Breast epithelium (tissue), 3 donors: ENCODE measurements around the gene LPCAT3.
A peak's percentile ranks its signal among the peaks of the same experiment; 100 is the strongest.

ENCODE experiments used
- POLR2A ChIP-seq: fragments of 450-650 bp; IDR thresholded peaks from one replicate; pipeline ENCODE4 v1.6.1; 2016; ENCODE audit warnings: antibody characterized with exemption, mild to moderate bottlenecking, moderate library complexity
- POLR2AphosphoS5 ChIP-seq, 3 donors: sonication (generic); formaldehyde crosslinking; IDR thresholded peaks; one replicate each; pipeline ENCODE4 v1.6.1; 2017; ENCODE audit warnings: antibody characterized with exemption in 3 of 3
- TF ChIP-seq, protein P1 (sequence below), 3 donors: fragments of 450-650 bp; IDR thresholded peaks; one replicate each; pipeline ENCODE4 v1.5.1; 2016 to 2017; ENCODE audit warnings: antibody characterized with exemption in 3 of 3, mild to moderate bottlenecking in 3 of 3, moderate library complexity in 3 of 3

DNA sequence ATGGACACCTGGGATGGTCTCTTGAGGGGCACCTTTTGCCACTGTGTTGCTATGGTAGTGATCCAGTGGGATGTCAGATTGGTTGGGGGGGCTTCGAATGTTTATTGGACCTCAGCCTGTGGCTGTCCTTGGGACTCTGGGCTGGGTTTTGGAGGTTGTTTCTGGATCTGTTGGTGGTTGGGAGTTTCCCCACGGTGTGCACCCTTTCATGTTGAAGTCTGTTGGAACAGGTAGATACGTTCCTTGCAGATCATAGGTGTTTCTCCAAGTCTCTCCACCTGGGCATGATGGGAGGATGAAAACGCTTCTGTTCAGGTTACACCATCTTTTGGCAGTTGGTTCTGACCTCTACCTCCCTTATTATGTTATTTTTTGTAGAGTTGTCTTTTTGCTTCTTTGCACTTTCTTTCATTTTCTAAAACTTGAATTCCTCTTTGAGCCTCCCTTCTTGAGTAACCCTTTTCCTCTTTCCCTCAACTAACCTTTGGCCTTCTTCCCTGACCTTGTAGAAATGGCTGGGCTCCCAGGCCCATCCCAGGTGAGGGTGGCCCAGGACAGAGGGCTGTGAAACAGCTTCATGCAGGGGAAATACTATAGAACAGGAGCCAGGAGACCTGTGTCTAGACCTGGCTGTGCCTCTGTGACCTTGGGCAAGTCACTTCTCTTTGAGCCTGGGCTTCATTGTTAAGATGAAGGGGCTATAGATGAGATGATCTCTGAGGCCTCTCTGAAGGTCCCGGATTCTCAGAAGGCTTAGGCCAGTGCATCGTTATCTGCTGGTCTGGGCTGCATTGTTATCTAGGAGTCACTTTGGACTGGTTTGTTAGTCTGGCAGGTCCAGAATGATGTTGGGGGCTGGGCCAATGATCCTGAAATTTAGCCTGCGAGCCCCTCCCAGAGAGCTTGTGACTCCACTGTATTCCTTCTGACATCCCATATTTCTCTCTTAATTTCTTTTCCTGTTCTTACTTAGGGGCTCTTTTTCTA is 88.5 kb downstream of the LPCAT3 start:
- TF ChIP-seq POLR2A (peak; percentile 15), POLR2AphosphoS5 (IDR thresholded peaks at IDR 0.05) (no peak)
- TF ChIP-seq, protein P1, sequence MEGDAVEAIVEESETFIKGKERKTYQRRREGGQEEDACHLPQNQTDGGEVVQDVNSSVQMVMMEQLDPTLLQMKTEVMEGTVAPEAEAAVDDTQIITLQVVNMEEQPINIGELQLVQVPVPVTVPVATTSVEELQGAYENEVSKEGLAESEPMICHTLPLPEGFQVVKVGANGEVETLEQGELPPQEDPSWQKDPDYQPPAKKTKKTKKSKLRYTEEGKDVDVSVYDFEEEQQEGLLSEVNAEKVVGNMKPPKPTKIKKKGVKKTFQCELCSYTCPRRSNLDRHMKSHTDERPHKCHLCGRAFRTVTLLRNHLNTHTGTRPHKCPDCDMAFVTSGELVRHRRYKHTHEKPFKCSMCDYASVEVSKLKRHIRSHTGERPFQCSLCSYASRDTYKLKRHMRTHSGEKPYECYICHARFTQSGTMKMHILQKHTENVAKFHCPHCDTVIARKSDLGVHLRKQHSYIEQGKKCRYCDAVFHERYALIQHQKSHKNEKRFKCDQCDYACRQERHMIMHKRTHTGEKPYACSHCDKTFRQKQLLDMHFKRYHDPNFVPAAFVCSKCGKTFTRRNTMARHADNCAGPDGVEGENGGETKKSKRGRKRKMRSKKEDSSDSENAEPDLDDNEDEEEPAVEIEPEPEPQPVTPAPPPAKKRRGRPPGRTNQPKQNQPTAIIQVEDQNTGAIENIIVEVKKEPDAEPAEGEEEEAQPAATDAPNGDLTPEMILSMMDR (IDR thresholded peaks at IDR 0.05): no peak
